ENCODE measurements around the gene LYPD5.

The LYPD5 gene

GRCh38 chr19:43751466-43752220 is 50.6 kb downstream of the LYPD5 start:
- Histone ChIP-seq H3K79me2 (ENCODE audit: insufficient read depth, low read depth) (peaks cover 17% of the 10 kb centered on the region; the same call in 1 of the 2 replicates), H3K4me2 (no peak overlapping the region), H4K20me1 (ENCODE audit: insufficient read depth) (no peaks in the 10 kb centered on the region), H3K36me3 (ENCODE audit: insufficient read depth) (peaks cover 3% of the 10 kb centered on the region; the same call in 1 of the 2 replicates), H3K27me3 (ENCODE audit: insufficient read depth, low read depth) (no peaks in the 10 kb centered on the region), H2AFZ (ENCODE audit: low read depth) (no peak overlapping the region), H3K9ac (no peak overlapping the region), H3K27ac (no peak overlapping the region), H3K4me3 (IDR thresholded peaks at IDR 0.05; ENCODE audit: insufficient read depth, low read depth, low read length) (no peak overlapping the region), H3K4me1 (ENCODE audit: low read depth, poor library complexity, severe bottlenecking) (peaks cover 12% of the 10 kb centered on the region)
- TF ChIP-seq CTCF (conservative IDR thresholded peaks at IDR 0.05; ENCODE audit: low read depth, low read length), result no peak

- no peak for TF ChIP-seq CTCF (conservative IDR thresholded peaks at IDR 0.05; ENCODE audit: low read depth, low read length)
- H2AFZ ChIP-seq (ENCODE audit: low read depth), result no peak overlapping the region
These were observed 52.3 kb downstream of the LYPD5 start for GRCh38 chr19:43749898-43750297.

GRCh38 chr19:43749152-43749551 is 53.1 kb downstream of the LYPD5 start:
- Histone ChIP-seq H3K27ac (no peak overlapping the region), H3K9ac (no peak overlapping the region), H3K4me1 (ENCODE audit: low read depth, poor library complexity, severe bottlenecking) (peaks cover 6% of the 10 kb centered on the region), H4K20me1 (ENCODE audit: insufficient read depth) (no peaks in the 10 kb centered on the region), H3K27me3 (ENCODE audit: insufficient read depth, low read depth) (no peaks in the 10 kb centered on the region), H2AFZ (ENCODE audit: low read depth) (no peak overlapping the region), H3K4me2 (no peak overlapping the region), H3K36me3 (ENCODE audit: insufficient read depth) (peaks cover 3% of the 10 kb centered on the region; the same call in 1 of the 2 replicates), H3K79me2 (ENCODE audit: insufficient read depth, low read depth) (peaks cover 13% of the 10 kb centered on the region; the same call in 1 of the 2 replicates), H3K4me3 (IDR thresholded peaks at IDR 0.05; ENCODE audit: insufficient read depth, low read depth, low read length) (no peak overlapping the region)
- TF ChIP-seq CTCF (conservative IDR thresholded peaks at IDR 0.05; ENCODE audit: low read depth, low read length), result no peak

More at GRCh38 chr19:43749898-43750297, 52.3 kb downstream of the LYPD5 start:
- H3K9ac ChIP-seq, result no peak overlapping the region
- no peaks in the 10 kb centered on the region for H4K20me1 ChIP-seq (ENCODE audit: insufficient read depth)
- H3K4me2 ChIP-seq, result no peak overlapping the region
- H3K4me1 ChIP-seq (ENCODE audit: low read depth, poor library complexity, severe bottlenecking), result peaks cover 6% of the 10 kb centered on the region
- H3K27me3 ChIP-seq (ENCODE audit: insufficient read depth, low read depth), result no peaks in the 10 kb centered on the region
- no peak overlapping the region for H3K4me3 ChIP-seq (IDR thresholded peaks at IDR 0.05; ENCODE audit: insufficient read depth, low read depth, low read length)
- peaks cover 13% of the 10 kb centered on the region; the same call in 1 of the 2 replicates for H3K79me2 ChIP-seq (ENCODE audit: insufficient read depth, low read depth)
- H3K36me3 ChIP-seq (ENCODE audit: insufficient read depth), result peaks cover 3% of the 10 kb centered on the region; the same call in 1 of the 2 replicates
- H3K27ac ChIP-seq, result no peak overlapping the region

GRCh38 chr19:43748685-43749084 is 53.6 kb downstream of the LYPD5 start:
- H3K27ac ChIP-seq, result no peak overlapping the region
- H3K9ac ChIP-seq, result no peak overlapping the region
- peaks cover 6% of the 10 kb centered on the region for H3K4me1 ChIP-seq (ENCODE audit: low read depth, poor library complexity, severe bottlenecking)
- no peak for TF ChIP-seq CTCF (conservative IDR thresholded peaks at IDR 0.05; ENCODE audit: low read depth, low read length)
- H2AFZ ChIP-seq (ENCODE audit: low read depth), result no peak overlapping the region
- no peak overlapping the region for H3K4me3 ChIP-seq (IDR thresholded peaks at IDR 0.05; ENCODE audit: insufficient read depth, low read depth, low read length)
- H4K20me1 ChIP-seq (ENCODE audit: insufficient read depth), result no peaks in the 10 kb centered on the region
- H3K4me2 ChIP-seq, result no peak overlapping the region
- H3K79me2 ChIP-seq (ENCODE audit: insufficient read depth, low read depth), result peaks cover 8% of the 10 kb centered on the region; the same call in 1 of the 2 replicates
- H3K27me3 ChIP-seq (ENCODE audit: insufficient read depth, low read depth), result no peaks in the 10 kb centered on the region
- H3K36me3 ChIP-seq (ENCODE audit: insufficient read depth), result peaks cover 3% of the 10 kb centered on the region; the same call in 1 of the 2 replicates
